ENCODE data around the gene PPP1CB.

DNA sequence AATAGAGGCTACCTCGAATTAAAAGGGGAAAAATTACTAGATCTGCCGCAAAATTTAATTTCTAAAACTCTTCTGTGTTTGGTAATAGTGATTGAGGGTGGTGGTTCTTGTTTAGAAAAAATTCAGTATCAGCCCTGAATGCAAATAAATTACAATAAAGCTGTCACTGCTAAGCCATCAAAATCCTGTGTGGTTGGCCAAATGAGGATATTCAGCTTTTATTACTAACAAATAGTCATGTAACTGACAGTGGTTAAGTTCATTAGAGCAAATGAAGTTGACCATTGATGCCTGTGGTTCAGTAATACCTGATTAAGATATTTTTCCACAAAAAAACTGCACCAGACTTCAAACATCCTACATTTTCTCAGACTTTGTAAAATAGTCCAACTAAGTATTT lies 14.4 kb downstream of the PPP1CB start:
- TF ChIP-seq, protein P1, sequence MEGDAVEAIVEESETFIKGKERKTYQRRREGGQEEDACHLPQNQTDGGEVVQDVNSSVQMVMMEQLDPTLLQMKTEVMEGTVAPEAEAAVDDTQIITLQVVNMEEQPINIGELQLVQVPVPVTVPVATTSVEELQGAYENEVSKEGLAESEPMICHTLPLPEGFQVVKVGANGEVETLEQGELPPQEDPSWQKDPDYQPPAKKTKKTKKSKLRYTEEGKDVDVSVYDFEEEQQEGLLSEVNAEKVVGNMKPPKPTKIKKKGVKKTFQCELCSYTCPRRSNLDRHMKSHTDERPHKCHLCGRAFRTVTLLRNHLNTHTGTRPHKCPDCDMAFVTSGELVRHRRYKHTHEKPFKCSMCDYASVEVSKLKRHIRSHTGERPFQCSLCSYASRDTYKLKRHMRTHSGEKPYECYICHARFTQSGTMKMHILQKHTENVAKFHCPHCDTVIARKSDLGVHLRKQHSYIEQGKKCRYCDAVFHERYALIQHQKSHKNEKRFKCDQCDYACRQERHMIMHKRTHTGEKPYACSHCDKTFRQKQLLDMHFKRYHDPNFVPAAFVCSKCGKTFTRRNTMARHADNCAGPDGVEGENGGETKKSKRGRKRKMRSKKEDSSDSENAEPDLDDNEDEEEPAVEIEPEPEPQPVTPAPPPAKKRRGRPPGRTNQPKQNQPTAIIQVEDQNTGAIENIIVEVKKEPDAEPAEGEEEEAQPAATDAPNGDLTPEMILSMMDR (IDR thresholded peaks at IDR 0.05) = no peak
- TF ChIP-seq POLR2A (IDR thresholded peaks at IDR 0.05) (no peak), EP300 (IDR thresholded peaks at IDR 0.05) (no peak), POLR2AphosphoS5 (IDR thresholded peaks at IDR 0.05) (no peak)
